Neural progenitor cell (in vitro differentiated cells): ENCODE data around the gene CFAP410. TPM values are rescaled to one million over a fixed set of nuclear protein-coding genes. Genes with fewer than 3 reads are reported as not detected.
A peak's percentile ranks its signal among the peaks of the same experiment; 100 is the strongest.

ENCODE experiments used
- DNase-seq: peaks from one replicate; pipeline ENCODE4 v3.0.0-alpha.2; 2016; ENCODE audit warnings: low spot score
- H2AFZ ChIP-seq: fragments of 200-600 bp; sonication (generic); replicated peaks from 2 replicates; pipeline ENCODE4 v1.6.1; 2016; ENCODE audit warnings: antibody characterized with exemption
- H3F3A ChIP-seq: fragments of 200-600 bp; sonication (generic); 2 replicates; pipeline ENCODE4 v1.6.1; 2016; ENCODE audit warnings: antibody characterized with exemption, low read depth
- H3K27ac ChIP-seq: fragments of 200-600 bp; sonication (generic); 2 replicates; pipeline ENCODE4 v1.5.1; 2016; ENCODE audit warnings: mild to moderate bottlenecking
- H3K27me3 ChIP-seq: fragments of 200-600 bp; sonication (generic); 2 replicates; pipeline ENCODE4 v1.6.1; 2016; ENCODE audit warnings: mild to moderate bottlenecking, moderate library complexity
- H3K36me3 ChIP-seq: fragments of 200-600 bp; sonication (generic); 2 replicates; pipeline ENCODE4 v1.5.1; 2016
- H3K4me1 ChIP-seq: fragments of 200-600 bp; sonication (generic); 2 replicates; pipeline ENCODE4 v1.6.1; 2016; ENCODE audit warnings: mixed run types
- H3K4me2 ChIP-seq: fragments of 200-600 bp; sonication (generic); 2 replicates; pipeline ENCODE4 v1.6.1; 2016
- H3K4me3 ChIP-seq: fragments of 200-600 bp; sonication (generic); 2 replicates; pipeline ENCODE4 v1.5.1; 2016
- H3K79me2 ChIP-seq: fragments of 200-600 bp; sonication (generic); 2 replicates; pipeline ENCODE4 v1.6.1; 2016; ENCODE audit warnings: low read depth
- H3K9ac ChIP-seq: fragments of 200-600 bp; sonication (generic); 2 replicates; pipeline ENCODE4 v1.6.1; 2016
- H3K9me3 ChIP-seq: fragments of 200-600 bp; sonication (generic); 2 replicates; pipeline ENCODE4 v1.5.1; 2016; ENCODE audit warnings: low read depth
- H4K20me1 ChIP-seq: fragments of 200-600 bp; sonication (generic); 2 replicates; pipeline ENCODE4 v1.6.1; 2016; ENCODE audit warnings: low read depth
- H3K27ac Mint-ChIP-seq: 3 replicates; pipeline ENCODE4 v1.8.0; 2021; ENCODE audit warnings: mixed read lengths
- H3K27me3 Mint-ChIP-seq: 2 replicates; pipeline ENCODE4 v1.8.0; 2022; ENCODE audit warnings: low read depth, mild to moderate bottlenecking, inconsistent platforms, moderate library complexity, mixed read lengths; ENCODE audit not compliant: insufficient read depth
- H3K36me3 Mint-ChIP-seq: 3 replicates; pipeline ENCODE4 v1.8.0; 2021; ENCODE audit warnings: mixed read lengths
- H3K4me1 Mint-ChIP-seq: 3 replicates; pipeline ENCODE4 v1.8.0; 2021; ENCODE audit warnings: mixed read lengths
- H3K4me3 Mint-ChIP-seq: 3 replicates; pipeline ENCODE4 v1.8.0; 2021; ENCODE audit warnings: mild to moderate bottlenecking, moderate library complexity, mixed read lengths
- H3K9me3 Mint-ChIP-seq: 3 replicates; pipeline ENCODE4 v1.8.0; 2020; ENCODE audit warnings: mixed read lengths
- EZH2 ChIP-seq: fragments of 200-600 bp; sonication (generic); IDR thresholded peaks from 2 replicates; pipeline ENCODE4 v1.6.1; 2017; ENCODE audit warnings: antibody characterized with exemption, mild to moderate bottlenecking, moderate library complexity
- EZH2phosphoT487 ChIP-seq: fragments of 200-600 bp; sonication (generic); IDR thresholded peaks from 2 replicates; pipeline ENCODE4 v1.6.1; 2017; ENCODE audit warnings: antibody characterized with exemption
- total RNA-seq: library from RNA; depleted of rRNA; stranded (reverse); fragments of >200 nt; gene quantifications from 2 replicates; pipeline ENCODE4 v1.2.3, GENCODE V29; 2015; ENCODE audit warnings: low replicate concordance
- TF ChIP-seq, protein P1 (sequence below): fragments of 200-600 bp; sonication (generic); IDR thresholded peaks from 2 replicates; pipeline ENCODE4 v1.5.1; 2017; ENCODE audit warnings: antibody characterized with exemption, mild to moderate bottlenecking

Gene CFAP410
- total RNA-seq, 1 donor from 2014 or later: 7.5 TPM

DNA sequence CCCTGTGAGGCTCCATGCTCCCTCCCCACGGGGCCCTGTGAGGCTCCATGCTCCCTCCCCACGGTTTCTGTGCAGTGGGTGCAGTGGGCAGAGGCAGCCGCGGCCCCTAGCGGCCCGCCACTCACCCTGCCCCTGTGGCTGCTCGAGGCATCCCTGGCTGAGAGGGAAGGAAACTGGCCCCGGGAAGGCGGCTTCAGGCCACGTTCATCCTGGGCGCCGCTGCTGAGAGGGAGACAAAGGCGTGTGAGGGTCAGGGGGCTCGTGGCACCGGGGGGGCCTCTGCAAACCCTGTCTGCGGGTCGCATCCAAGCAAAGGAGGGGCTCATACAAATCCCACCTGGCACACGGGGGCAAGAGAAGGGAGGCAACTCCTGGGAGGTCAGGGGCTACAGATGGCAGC is 8.5 kb downstream of the CFAP410 start:
- H3K9me3 Mint-ChIP-seq: no peaks in the 10 kb centered on the region

GRCh38 chr21:44329971-44330681 is 9.1 kb downstream of the CFAP410 start:
- Mint-ChIP-seq H3K27me3 (peaks cover 3% of the 10 kb centered on the region), H3K4me3 (no peak overlapping the region), H3K27ac (no peak overlapping the region), H3K36me3 (peaks cover 3% of the 10 kb centered on the region), H3K9me3 (no peaks in the 10 kb centered on the region), H3K4me1 (peaks cover 5% of the 10 kb centered on the region)
- no peak for TF ChIP-seq EZH2phosphoT487
- TF ChIP-seq EZH2: no peak
- TF ChIP-seq, protein P1, sequence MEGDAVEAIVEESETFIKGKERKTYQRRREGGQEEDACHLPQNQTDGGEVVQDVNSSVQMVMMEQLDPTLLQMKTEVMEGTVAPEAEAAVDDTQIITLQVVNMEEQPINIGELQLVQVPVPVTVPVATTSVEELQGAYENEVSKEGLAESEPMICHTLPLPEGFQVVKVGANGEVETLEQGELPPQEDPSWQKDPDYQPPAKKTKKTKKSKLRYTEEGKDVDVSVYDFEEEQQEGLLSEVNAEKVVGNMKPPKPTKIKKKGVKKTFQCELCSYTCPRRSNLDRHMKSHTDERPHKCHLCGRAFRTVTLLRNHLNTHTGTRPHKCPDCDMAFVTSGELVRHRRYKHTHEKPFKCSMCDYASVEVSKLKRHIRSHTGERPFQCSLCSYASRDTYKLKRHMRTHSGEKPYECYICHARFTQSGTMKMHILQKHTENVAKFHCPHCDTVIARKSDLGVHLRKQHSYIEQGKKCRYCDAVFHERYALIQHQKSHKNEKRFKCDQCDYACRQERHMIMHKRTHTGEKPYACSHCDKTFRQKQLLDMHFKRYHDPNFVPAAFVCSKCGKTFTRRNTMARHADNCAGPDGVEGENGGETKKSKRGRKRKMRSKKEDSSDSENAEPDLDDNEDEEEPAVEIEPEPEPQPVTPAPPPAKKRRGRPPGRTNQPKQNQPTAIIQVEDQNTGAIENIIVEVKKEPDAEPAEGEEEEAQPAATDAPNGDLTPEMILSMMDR: no peak
- Histone ChIP-seq H4K20me1 (no peaks in the 10 kb centered on the region), H3K4me3 (no peak overlapping the region), H3K4me2 (no peak overlapping the region), H3K4me1 (no peaks in the 10 kb centered on the region), H3K9me3 (no peaks in the 10 kb centered on the region), H3F3A (no peaks in the 10 kb centered on the region), H3K9ac (no peak overlapping the region), H2AFZ (no peak overlapping the region), H3K79me2 (no peaks in the 10 kb centered on the region), H3K27ac (peak overlapping the region; percentile 13), H3K36me3 (no peaks in the 10 kb centered on the region), H3K27me3 (no peaks in the 10 kb centered on the region)
- no peak for DNase-seq

More for the DNA sequence above, 8.5 kb downstream of the CFAP410 start:
- peaks cover 3% of the 10 kb centered on the region for H3K36me3 Mint-ChIP-seq
- H3K4me1 ChIP-seq: no peaks in the 10 kb centered on the region
- H3F3A ChIP-seq: no peaks in the 10 kb centered on the region
- H3K27me3 Mint-ChIP-seq: peaks cover 3% of the 10 kb centered on the region
- no peaks in the 10 kb centered on the region for H3K36me3 ChIP-seq
- H3K27me3 ChIP-seq: no peaks in the 10 kb centered on the region
- H3K27ac ChIP-seq: no peak overlapping the region
- no peak overlapping the region for H3K4me3 Mint-ChIP-seq
- H3K27ac Mint-ChIP-seq: no peak overlapping the region
- H3K9me3 ChIP-seq: no peaks in the 10 kb centered on the region
- H3K4me3 ChIP-seq: no peak overlapping the region
- no peak overlapping the region for H3K9ac ChIP-seq
- H4K20me1 ChIP-seq: no peaks in the 10 kb centered on the region
- peaks cover 5% of the 10 kb centered on the region for H3K4me1 Mint-ChIP-seq
- no peak for DNase-seq
- no peak for TF ChIP-seq EZH2
- TF ChIP-seq, protein P1: no peak
- TF ChIP-seq EZH2phosphoT487: no peak
- no peaks in the 10 kb centered on the region for H3K79me2 ChIP-seq
- H3K4me2 ChIP-seq: no peak overlapping the region
- H2AFZ ChIP-seq: no peak overlapping the region

DNA sequence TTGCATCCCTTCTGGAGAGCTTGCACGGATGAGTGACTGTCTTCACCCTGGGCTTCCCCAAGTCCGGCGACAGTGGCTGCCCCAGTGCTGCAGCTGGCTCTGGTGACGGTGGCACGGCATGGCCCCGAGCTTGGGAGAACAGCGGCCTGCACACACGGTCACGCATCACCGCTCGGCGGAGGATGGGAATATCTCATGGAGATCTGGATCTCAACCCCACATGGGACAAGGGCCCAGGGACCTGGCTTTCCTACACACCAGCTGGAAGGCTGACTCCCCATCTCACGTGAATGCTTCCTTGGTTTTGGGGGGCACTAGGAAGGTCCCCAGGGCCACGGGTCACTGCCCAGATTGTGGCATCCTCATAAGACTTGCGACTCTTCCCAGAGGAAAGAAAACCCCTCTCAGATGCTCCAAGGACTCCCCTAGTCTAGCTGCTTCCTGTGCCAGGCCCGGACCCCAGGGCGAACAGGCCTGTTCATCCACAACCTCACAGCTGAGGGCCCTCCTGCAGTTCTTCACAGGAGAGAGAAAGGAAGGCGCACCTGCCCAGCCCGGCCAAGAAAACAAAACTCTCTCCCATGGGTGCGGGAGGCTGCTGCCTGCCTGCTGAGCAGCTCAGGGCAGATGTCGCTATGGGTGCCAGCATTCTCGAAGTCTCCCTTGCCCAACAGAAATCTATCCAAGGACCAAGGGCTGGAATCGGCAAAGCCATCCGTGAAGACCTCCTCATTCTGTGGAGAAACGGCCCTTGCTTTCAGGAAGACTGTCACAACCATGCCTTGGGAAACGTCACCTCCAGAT is 9.9 kb downstream of the CFAP410 start:
- no peaks in the 10 kb centered on the region for H3K9me3 ChIP-seq
- no peaks in the 10 kb centered on the region for H3K36me3 ChIP-seq
- Mint-ChIP-seq H3K4me3 (no peak overlapping the region), H3K27ac (peak overlapping the region; percentile 42), H3K36me3 (peaks cover 3% of the 10 kb centered on the region), H3K4me1 (peaks cover 5% of the 10 kb centered on the region), H3K9me3 (no peaks in the 10 kb centered on the region), H3K27me3 (peaks cover 3% of the 10 kb centered on the region)
- H3K4me1 ChIP-seq: no peaks in the 10 kb centered on the region
- no peaks in the 10 kb centered on the region for H4K20me1 ChIP-seq
- H3K79me2 ChIP-seq: no peaks in the 10 kb centered on the region
- no peak for DNase-seq
- H3K4me2 ChIP-seq: no peak overlapping the region
- no peak overlapping the region for H3K27ac ChIP-seq
- no peak overlapping the region for H3K9ac ChIP-seq
- no peaks in the 10 kb centered on the region for H3K27me3 ChIP-seq
- H3K4me3 ChIP-seq: no peak overlapping the region
- no peak for TF ChIP-seq EZH2phosphoT487
- TF ChIP-seq, protein P1: no peak
- H2AFZ ChIP-seq: no peak overlapping the region
- no peaks in the 10 kb centered on the region for H3F3A ChIP-seq
